Activated CD8-positive, alpha-beta memory T cell treated with anti-CD3 and anti-CD28 coated beads for 4 hours (primary cell): ENCODE measurements around the gene PRPF6.

ENCODE experiments used
- DNase-seq, 2 donors: peaks; one replicate each; pipeline ENCODE4 v3.0.0-alpha.2; 2020; ENCODE audit warnings: low read depth in 2 of 2

The PRPF6 gene

GRCh38 chr20:64064145-64064698, 83.3 kb downstream of the PRPF6 start:
- DNase-seq = no peak

DNA sequence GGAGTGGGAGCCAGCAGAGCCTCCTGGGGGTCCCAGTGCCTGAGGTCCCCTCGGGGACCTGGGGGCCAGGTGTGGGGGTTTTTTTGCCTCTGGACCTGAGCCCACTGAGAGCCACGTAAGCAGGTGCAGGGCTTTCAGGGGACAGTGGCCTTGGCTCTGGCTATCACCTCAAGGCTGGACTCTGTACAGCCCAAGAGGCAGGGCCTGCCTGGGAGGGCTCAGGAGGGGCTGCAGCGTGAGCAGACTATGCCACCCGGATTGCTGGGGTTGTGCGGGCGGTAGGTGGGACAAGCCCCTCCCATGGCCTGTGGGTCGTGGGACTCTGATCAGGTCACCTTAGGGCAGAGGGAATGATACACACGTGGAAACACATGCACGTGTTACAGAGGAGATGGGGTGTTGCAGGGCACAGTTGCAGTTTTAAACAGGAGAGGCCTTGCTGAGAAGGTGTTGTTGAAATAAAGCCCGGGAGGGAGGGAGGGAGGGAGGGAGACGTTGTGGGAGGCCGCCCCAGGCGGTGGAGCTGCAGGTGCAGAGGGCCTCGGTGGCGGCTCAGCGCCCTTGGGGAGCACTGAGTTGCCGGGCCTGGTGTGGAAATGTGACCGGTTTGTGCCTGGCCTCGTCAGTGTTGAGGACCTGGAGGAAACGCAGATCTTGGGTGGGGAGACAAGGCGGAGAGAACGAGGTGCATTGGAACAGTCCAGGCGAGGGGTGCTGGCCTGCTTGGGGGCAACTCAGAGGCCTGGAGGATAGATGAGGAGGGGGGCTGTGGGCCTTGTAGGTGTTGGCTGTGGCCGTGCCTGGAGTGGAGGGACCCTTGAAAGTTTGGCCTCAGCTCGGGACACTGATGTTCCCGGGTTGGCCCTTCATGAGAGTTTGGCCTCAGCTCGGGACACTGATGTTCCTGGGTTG, 84.4 kb downstream of the PRPF6 start:
- DNase-seq = no peak

DNA sequence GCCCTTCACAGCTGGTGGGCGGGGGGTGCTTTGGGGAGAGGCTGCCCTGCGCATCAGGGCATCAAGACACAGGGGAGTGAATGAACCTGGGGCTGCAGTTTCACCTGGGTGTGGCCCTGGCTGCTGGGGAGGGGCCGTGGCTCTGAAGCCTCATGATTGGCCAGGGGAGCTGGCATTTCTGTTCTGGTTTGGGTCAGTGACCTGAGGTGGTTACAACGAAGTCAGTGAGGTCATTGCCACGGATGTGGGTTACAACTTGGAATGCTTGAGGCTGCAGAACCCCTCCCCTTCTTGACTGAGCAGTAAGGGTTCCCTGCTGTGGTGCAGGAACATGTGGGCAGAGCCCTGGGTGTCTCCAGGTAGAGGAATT, 85.0 kb downstream of the PRPF6 start:
- DNase-seq = no peak

- no peak for DNase-seq
Measured at GRCh38 chr20:64067005-64067632, 86.2 kb downstream of the PRPF6 start.

- no peak for DNase-seq
Measured at GRCh38 chr20:64067733-64068307, 86.9 kb downstream of the PRPF6 start.

- DNase-seq = no peak
Measured at GRCh38 chr20:64068386-64069208, 87.7 kb downstream of the PRPF6 start.

DNA sequence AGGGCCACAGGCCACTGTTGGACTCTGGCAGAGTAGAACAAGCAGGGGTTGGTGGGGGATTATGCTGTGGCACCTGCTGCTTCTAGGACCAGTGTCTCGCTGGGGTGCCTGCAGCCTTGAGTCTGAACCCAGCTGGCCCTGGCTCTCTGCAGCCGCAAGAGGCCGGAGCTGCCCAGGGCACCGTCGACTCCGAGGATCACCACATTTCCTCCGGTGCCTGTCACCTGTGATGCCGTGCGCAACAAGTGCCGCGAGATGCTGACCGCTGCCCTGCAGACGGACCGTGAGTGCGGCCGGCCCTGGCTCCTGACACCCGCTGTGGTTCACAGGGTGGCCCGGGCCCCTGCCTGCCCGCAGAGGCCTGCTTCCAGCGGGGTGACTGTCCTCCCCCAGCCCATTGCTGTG, 88.3 kb downstream of the PRPF6 start:
- no peak for DNase-seq

- DNase-seq = no peak
Measured at GRCh38 chr20:64069614-64070243, 88.8 kb downstream of the PRPF6 start.

DNA sequence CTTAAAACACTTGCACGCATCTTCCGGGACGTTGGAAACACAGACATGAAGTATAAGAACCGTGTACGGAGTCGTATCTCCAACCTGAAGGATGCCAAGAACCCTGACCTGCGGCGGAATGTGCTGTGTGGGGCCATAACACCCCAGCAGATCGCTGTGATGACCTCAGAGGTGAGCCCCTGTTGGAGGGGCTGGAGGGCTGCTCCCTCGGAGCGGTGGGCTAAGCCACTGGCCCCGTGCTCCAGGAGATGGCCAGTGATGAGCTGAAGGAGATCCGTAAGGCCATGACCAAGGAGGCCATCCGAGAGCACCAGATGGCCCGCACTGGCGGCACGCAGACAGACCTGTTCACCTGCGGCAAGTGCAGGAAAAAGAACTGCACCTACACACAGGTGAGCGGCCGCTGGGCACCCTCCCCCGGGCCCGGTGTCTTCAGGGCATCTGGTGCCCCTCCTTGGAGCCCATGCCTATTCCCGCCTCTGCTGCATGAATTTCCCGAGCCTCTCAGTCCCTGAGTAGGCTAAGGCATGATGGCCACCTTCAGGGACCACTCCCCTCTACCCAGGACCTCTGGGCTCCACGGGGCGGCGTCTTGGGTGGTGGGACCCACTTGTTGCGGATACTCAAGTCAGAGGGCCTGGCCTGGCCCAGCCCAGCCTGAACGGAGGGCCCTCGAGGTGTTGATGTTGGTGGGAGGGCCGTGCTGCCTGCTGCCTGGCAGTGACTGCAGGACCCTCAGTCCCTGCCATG, 89.5 kb downstream of the PRPF6 start:
- no peak for DNase-seq

- DNase-seq = no peak
Measured at GRCh38 chr20:64071341-64072332, 90.7 kb downstream of the PRPF6 start.

DNA sequence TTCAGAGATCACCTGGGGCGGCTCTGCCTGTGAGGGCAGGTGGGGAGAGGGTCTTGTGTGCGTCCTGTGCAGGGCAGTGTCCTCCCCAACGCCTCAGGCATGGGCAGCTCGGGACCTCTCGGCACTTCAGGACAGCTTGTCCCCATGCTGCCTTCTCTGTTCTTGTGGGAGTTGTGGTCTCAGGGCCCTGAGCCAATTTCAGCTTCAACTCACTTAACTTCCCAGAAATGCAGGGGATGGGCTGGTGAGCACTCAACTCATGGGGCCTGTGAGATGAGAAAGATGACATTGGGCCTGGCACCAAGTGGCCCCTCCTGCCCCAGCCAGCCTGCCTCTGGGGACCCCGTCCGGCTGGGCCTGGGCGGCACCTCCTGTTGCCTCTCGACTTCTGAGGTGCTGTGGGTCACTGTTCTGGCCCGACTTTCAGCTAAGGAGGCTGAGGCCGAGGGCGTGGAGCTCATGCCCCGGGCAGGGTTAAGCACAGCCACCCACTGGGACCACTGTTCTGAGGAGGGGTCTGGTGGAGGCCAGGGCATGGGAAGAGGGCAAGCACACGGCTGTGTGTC, 91.6 kb downstream of the PRPF6 start:
- DNase-seq = no peak

DNA sequence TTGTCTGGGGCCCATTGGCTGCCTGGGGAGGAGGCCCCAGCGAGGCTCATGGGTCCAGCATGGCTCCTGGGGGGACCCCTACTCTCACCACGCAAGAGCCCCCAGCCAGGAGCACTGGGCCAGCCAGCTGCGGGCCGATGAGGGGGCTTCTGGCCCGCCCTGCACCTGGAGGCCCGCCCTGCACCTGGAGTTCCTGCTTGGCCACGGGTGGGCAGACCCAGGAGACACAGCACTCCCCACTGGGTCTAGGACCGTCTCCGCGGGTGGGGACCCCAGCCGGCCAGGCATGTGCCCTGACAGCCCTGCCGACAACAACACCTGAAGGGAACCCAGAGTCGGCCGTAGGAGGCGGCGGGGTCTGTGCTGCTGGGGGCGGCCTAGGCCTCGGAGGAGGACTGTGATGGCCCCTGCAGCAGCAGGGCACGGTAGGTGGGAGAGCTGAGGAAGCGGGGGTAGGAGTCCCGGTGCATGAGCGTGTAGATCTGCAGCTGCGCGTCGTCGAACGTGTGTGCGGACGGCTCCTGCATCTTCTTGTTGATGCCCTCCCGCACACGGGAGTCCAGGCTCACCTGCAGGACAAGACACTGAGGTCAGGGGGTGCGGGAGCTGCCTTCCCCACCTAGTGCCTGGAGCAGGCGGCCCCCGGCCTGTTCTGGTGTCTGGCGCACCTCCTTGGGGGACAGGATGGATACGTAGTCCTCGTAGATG, 92.7 kb downstream of the PRPF6 start:
- no peak for DNase-seq

GRCh38 chr20:64074184-64074789, 93.4 kb downstream of the PRPF6 start:
- no peak for DNase-seq

DNA sequence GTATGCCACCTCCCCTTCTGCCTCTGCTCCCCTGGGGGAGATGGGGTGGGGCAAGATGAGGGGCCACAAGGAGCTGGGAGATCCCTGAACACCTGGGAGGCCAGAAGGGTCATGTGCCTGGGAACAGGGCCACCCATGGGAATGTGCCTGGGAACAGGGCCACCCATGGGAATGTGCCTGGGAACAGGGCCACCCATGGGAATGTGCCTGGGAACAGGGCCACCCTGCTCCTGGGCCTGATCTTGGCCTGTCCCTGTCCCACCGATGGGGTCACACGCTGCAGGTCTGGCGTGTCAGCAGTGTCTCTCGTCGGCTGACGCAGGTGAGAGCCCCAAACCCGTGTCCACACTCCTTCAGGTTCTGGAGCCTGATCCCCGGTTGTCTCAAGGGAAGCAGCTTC, 94.0 kb downstream of the PRPF6 start:
- no peak for DNase-seq

- DNase-seq = no peak
Measured at GRCh38 chr20:64075556-64075955, 94.6 kb downstream of the PRPF6 start.

DNA sequence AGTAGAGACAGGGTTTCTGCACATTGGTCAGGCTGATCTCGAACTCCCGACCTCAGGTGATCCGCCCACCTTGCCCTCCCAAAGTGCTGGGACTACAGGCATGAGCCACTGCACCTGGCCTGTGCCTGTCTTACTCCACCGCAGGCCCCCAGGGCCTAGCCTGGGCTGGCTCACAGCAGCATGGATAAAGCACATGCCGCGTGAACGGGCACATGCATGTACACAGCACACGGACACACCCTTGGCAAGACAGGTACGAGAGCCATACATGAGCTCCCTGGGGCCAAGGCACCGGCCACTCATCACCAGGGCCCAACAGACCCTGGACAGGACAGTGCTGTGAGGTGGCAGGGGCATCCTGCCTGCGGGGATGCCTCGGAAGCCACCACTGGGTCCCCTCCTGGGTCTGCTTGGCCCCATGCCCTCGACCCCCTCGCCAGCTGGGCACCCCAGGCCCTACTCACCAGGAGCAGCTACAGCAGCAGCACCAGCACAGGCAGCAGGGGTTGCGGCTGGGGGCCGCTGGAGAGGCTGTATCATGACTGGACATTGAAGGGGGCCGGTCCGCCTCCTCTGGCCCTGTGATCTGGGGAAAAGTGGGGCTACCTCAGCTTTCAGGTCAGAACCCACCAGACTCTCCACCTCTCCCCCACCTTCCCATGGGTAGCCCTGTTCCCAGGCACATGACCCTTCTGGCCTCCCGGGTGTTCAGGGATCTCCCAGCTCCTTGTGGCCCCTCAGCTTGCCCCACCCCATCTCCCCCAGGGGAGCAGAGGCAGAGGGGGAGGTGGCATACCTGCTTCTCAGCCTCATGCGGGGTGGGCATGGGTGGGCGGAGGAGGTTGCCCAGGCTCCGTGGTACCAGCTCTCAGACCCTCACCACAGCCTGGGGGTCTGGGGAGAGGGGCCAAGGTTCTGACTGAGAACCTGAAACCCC, 95.4 kb downstream of the PRPF6 start:
- DNase-seq = no peak

DNA sequence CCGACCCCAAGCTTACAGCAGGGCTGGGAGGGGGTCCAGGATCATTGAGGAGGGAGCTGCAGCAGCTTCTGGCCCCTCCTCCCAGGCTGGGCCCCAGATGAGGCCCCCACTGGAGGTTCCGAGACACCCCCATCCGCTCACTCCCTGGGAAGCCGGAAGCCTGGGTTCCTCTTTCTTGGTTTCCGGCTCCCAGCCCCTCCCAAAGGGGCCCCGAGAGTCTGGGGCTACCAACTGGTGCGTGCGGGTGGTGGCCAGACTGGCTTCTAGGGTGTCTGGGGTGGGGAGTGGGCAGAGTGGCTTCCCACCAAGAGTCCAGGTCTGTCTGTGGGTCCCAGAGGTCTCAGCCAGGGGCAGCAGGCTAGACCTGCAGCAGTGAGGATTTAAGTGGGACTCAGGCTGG, 96.2 kb downstream of the PRPF6 start:
- DNase-seq = no peak
